IMR-90 (cell line): Measurements from ENCODE around the gene ERG28. TPM values are rescaled to one million over a fixed set of nuclear protein-coding genes. Genes with fewer than 3 reads are reported as not detected.

ENCODE experiments used
- ATAC-seq: fragments of 200-7000 bp; cut with Tn5 transposase; 2 replicates; pipeline ENCODE4 v1.9.1; 2020; ENCODE audit warnings: low read depth, mild to moderate bottlenecking, moderate library complexity
- BruUV-seq: library from RNA; stranded (reverse); fragments of 400-500 nt; replicated peaks from 2 replicates; lab custom pipeline; 2021; lab: Mats Ljungman, UMichigan
- CTCF ChIA-PET: fragments of 300-600 bp; formaldehyde crosslinking; extraction: SDS; loops from one replicate; lab custom pipeline; 2021; ENCODE audit warnings: antibody characterized with exemption; lab: Yijun Ruan, JAX
- POLR2A ChIA-PET: fragments of 300-600 bp; sonication (Branson Sonifier 250); formaldehyde crosslinking; loops from one replicate; lab custom pipeline; 2022; ENCODE audit warnings: antibody characterized with exemption; ENCODE audit not compliant: unreplicated experiment; lab: Charles Lee
- DNase-seq: peaks from one replicate; pipeline ENCODE4 v3.0.0; 2013
- H2AFZ ChIP-seq: replicated peaks from 2 replicates; pipeline ENCODE3; 2013; ENCODE audit warnings: low read length, mild to moderate bottlenecking; ENCODE audit not compliant: poor library complexity
- H2AK5ac ChIP-seq: 2 replicates; pipeline ENCODE4 v1.6.1; 2013; ENCODE audit warnings: low read depth, low read length, inconsistent platforms
- H2AK9ac ChIP-seq: replicated peaks from 2 replicates; pipeline ENCODE3; 2013; ENCODE audit warnings: mild to moderate bottlenecking, low read depth, low read length, moderate library complexity; ENCODE audit not compliant: poor library complexity
- H2BK120ac ChIP-seq: 2 replicates; pipeline ENCODE4 v1.6.1; 2013; ENCODE audit warnings: low read depth, low read length, inconsistent platforms
- H2BK15ac ChIP-seq: 3 replicates; pipeline ENCODE4 v1.6.1; 2013; ENCODE audit warnings: low read depth, low read length, inconsistent platforms
- H2BK20ac ChIP-seq: 2 replicates; pipeline ENCODE4 v1.6.1; 2013; ENCODE audit warnings: low read depth, mild to moderate bottlenecking, inconsistent platforms, low read length, moderate library complexity
- H2BK5ac ChIP-seq: 2 replicates; pipeline ENCODE4 v1.6.1; 2013; ENCODE audit warnings: mild to moderate bottlenecking, low read depth, low read length, inconsistent platforms; ENCODE audit not compliant: poor library complexity, severe bottlenecking
- H3K14ac ChIP-seq: replicated peaks from 2 replicates; pipeline ENCODE4 v1.6.1; 2013; ENCODE audit warnings: low read depth, low read length, inconsistent platforms
- H3K18ac ChIP-seq: 2 replicates; pipeline ENCODE4 v1.6.1; 2013; ENCODE audit warnings: low read depth, low read length, control low read depth
- H3K23ac ChIP-seq: 2 replicates; pipeline ENCODE4 v1.6.1; 2013; ENCODE audit warnings: low read depth, low read length, inconsistent platforms
- H3K27ac ChIP-seq: 2 replicates; pipeline ENCODE4 v1.5.1; 2013; ENCODE audit warnings: mild to moderate bottlenecking, control low read depth, low read length; ENCODE audit not compliant: insufficient read depth
- H3K27me3 ChIP-seq: 2 replicates; pipeline ENCODE4 v1.6.1; 2013; ENCODE audit warnings: low read length; ENCODE audit not compliant: control insufficient read depth, insufficient read depth
- H3K36me3 ChIP-seq: 2 replicates; pipeline ENCODE4 v1.6.1; 2013; ENCODE audit warnings: low read length, mixed read lengths; ENCODE audit not compliant: control insufficient read depth, insufficient read depth
- H3K4ac ChIP-seq: 2 replicates; pipeline ENCODE4 v1.6.1; 2013; ENCODE audit warnings: low read depth, low read length, inconsistent platforms
- H3K4me1 ChIP-seq: 2 replicates; pipeline ENCODE4 v1.6.1; 2013; ENCODE audit warnings: low read length, mixed read lengths; ENCODE audit not compliant: control insufficient read depth, insufficient read depth
- H3K4me2 ChIP-seq: 2 replicates; pipeline ENCODE4 v1.6.1; 2013; ENCODE audit warnings: low read depth, mild to moderate bottlenecking, control low read depth, low read length, moderate library complexity
- H3K4me3 ChIP-seq: 2 replicates; pipeline ENCODE4 v1.5.1; 2013; ENCODE audit warnings: low read depth, mild to moderate bottlenecking, control low read depth, low read length, moderate library complexity; ENCODE audit not compliant: insufficient read depth
- H3K56ac ChIP-seq: 2 replicates; pipeline ENCODE4 v1.6.1; 2013; ENCODE audit warnings: low read length, inconsistent platforms; ENCODE audit not compliant: insufficient read depth; ENCODE audit errors: extremely low read depth
- H3K79me1 ChIP-seq, 2 experiments: 2 replicates each; pipeline ENCODE4 v1.6.1; 2013; ENCODE audit warnings: low read length in 2 of 2, inconsistent platforms in 1 of 2, low read depth in 1 of 2
- H3K9ac ChIP-seq: 2 replicates; pipeline ENCODE4 v1.6.1; 2013; ENCODE audit warnings: low read depth, low read length, control low read depth
- H3K9me1 ChIP-seq: 2 replicates; pipeline ENCODE4 v1.6.1; 2013; ENCODE audit warnings: low read length, inconsistent platforms; ENCODE audit not compliant: insufficient read depth
- H3K9me3 ChIP-seq: 2 replicates; pipeline ENCODE4 v1.6.1; 2013; ENCODE audit warnings: low read length; ENCODE audit not compliant: control insufficient read depth, insufficient read depth
- H4K20me1 ChIP-seq: 2 replicates; pipeline ENCODE4 v1.6.1; 2013; ENCODE audit warnings: low read length, inconsistent platforms; ENCODE audit not compliant: insufficient read depth
- H4K5ac ChIP-seq: 2 replicates; pipeline ENCODE4 v1.6.1; 2013; ENCODE audit warnings: mild to moderate bottlenecking, low read depth, low read length, control low read depth
- H4K8ac ChIP-seq, 2 experiments: 2 replicates each; pipeline ENCODE4 v1.6.1; 2013; ENCODE audit warnings: low read depth in 2 of 2, low read length in 2 of 2, control low read depth in 1 of 2, inconsistent platforms in 1 of 2
- H4K91ac ChIP-seq: 2 replicates; pipeline ENCODE4 v1.6.1; 2013; ENCODE audit warnings: low read depth, low read length, inconsistent platforms; ENCODE audit not compliant: insufficient read depth
- BHLHE40 ChIP-seq: fragments of 150-350 bp; IDR thresholded peaks from 2 replicates; pipeline ENCODE4 v1.6.1; 2016; ENCODE audit warnings: mild to moderate bottlenecking, low read depth, low read length
- CEBPB ChIP-seq: IDR thresholded peaks from 2 replicates; pipeline ENCODE4 v1.6.1; 2012; ENCODE audit warnings: low read depth, low read length, improper control_type of control experiment
- CHD1 ChIP-seq: IDR thresholded peaks from 2 replicates; pipeline ENCODE4 v1.6.1; 2012; ENCODE audit warnings: low read depth, low read length, improper control_type of control experiment
- CTCF ChIP-seq: conservative IDR thresholded peaks from 2 replicates; pipeline ENCODE4 v1.5.1; 2012; ENCODE audit warnings: mild to moderate bottlenecking, low read depth, low read length, improper control_type of control experiment
- ELK1 ChIP-seq: fragments of 150-350 bp; IDR thresholded peaks from 2 replicates; pipeline ENCODE4 v1.6.1; 2016; ENCODE audit warnings: low read depth, mild to moderate bottlenecking, low read length, moderate library complexity, borderline replicate concordance
- FOS ChIP-seq: fragments of 150-350 bp; IDR thresholded peaks from 2 replicates; pipeline ENCODE4 v1.6.1; 2016; ENCODE audit warnings: low read depth, low read length
- MAFK ChIP-seq: IDR thresholded peaks from 2 replicates; pipeline ENCODE4 v1.6.1; 2012; ENCODE audit warnings: low read depth, low read length, improper control_type of control experiment
- MAZ ChIP-seq: IDR thresholded peaks from 2 replicates; pipeline ENCODE4 v1.6.1; 2012; ENCODE audit warnings: low read depth, mild to moderate bottlenecking, low read length, improper control_type of control experiment, moderate library complexity, borderline replicate concordance
- MXI1 ChIP-seq: IDR thresholded peaks from 2 replicates; pipeline ENCODE4 v1.6.1; 2012; ENCODE audit warnings: low read depth, mild to moderate bottlenecking, low read length, moderate library complexity, borderline replicate concordance
- NFE2L2 ChIP-seq: fragments of 150-350 bp; IDR thresholded peaks from 2 replicates; pipeline ENCODE4 v1.6.1; 2016; ENCODE audit warnings: low read depth, mild to moderate bottlenecking, low read length
- POLR2A ChIP-seq: IDR thresholded peaks from 2 replicates; pipeline ENCODE4 v1.6.1; 2012; ENCODE audit warnings: mild to moderate bottlenecking, low read depth, low read length
- RAD21 ChIP-seq: IDR thresholded peaks from 2 replicates; pipeline ENCODE4 v1.6.1; 2012; ENCODE audit warnings: low read length, improper control_type of control experiment
- RCOR1 ChIP-seq: IDR thresholded peaks from 2 replicates; pipeline ENCODE4 v1.6.1; 2012; ENCODE audit warnings: mild to moderate bottlenecking, low read length, improper control_type of control experiment; ENCODE audit not compliant: insufficient replicate concordance
- RFX5 ChIP-seq: IDR thresholded peaks from 2 replicates; pipeline ENCODE4 v1.8.0; 2012; ENCODE audit warnings: low read depth, mild to moderate bottlenecking, low read length, moderate library complexity
- SMC3 ChIP-seq: fragments of 150-350 bp; IDR thresholded peaks from 2 replicates; pipeline ENCODE4 v1.6.1; 2016; ENCODE audit warnings: low read depth, mild to moderate bottlenecking, antibody characterized with exemption, low read length, moderate library complexity
- USF2 ChIP-seq: fragments of 150-350 bp; IDR thresholded peaks from 2 replicates; pipeline ENCODE4 v1.6.1; 2017; ENCODE audit warnings: mild to moderate bottlenecking, antibody characterized with exemption, low read length, low read depth
- dilution Hi-C: fragments of 300-500 bp; cut with HindIII; formaldehyde crosslinking; loops from one replicate; pipeline ENCODE4 v1.14.3; 2018; ENCODE audit warnings: low sequenced_read_pairs; ENCODE audit not compliant: unreplicated experiment
- in situ Hi-C: fragments of 300-500 bp; cut with MboI; formaldehyde crosslinking; loops from 3 replicates; pipeline ENCODE4 v1.14.3; 2019; ENCODE audit warnings: low sequenced_read_pairs, inconsistent platforms, mixed read lengths
- intact Hi-C: fragments of 100-400 bp; cut with micrococcal nuclease; formaldehyde crosslinking; loops from 2 replicates; pipeline ENCODE4 v1.10.0; 2022
- polyA plus RNA-seq, 3 experiments: library from polyadenylated mRNA; depleted of rRNA; stranded (reverse); fragments of >200 nt; gene quantifications; 2 replicates each; pipeline ENCODE4 v1.2.3, GENCODE V29; 2012; ENCODE audit warnings: low replicate concordance in 1 of 3
- total RNA-seq: library from RNA; depleted of rRNA; stranded (reverse); fragments of >200 nt; gene quantifications from 2 replicates; pipeline ENCODE4 v1.2.3, GENCODE V29; 2012

The ERG28 gene
- total and polyA plus RNA-seq, 2 of the 4 experiments (the other 2 are of a cell fraction) = 0.90 to 15.4 TPM

GRCh38 chr14:75645056-75645455 lies 15.6 kb downstream of the ERG28 start:
- Histone ChIP-seq H3K36me3 (no peaks in the 10 kb centered on the region), H4K20me1 (peaks cover 3% of the 10 kb centered on the region; the same call in 1 of the 2 replicates), H4K8ac (no peak overlapping the region), H4K91ac (no peak overlapping the region; the same call in 1 of the 2 replicates), H2AK9ac (no peak overlapping the region), H3K4me2 (no peak overlapping the region), H3K9me1 (peaks cover 20% of the 10 kb centered on the region), H2BK120ac (peak overlapping the region; percentile 52), H3K9me3 (no peaks in the 10 kb centered on the region), H3K56ac (no peak overlapping the region), H3K4ac (peak overlapping the region; percentile 73; the same call in 1 of the 2 replicates), H3K27me3 (no peaks in the 10 kb centered on the region), H3K27ac (no peak overlapping the region), H3K9ac (no peak overlapping the region), H2AFZ (no peak overlapping the region), H3K23ac (no peak overlapping the region), H3K4me3 (no peak overlapping the region), H3K79me1 (no peaks in the 10 kb centered on the region; a peak in 1 of 4 replicates), H3K4me1 (peaks cover 26% of the 10 kb centered on the region), H2BK15ac (0 out of 3 replicates have a peak overlapping the region, but pooled peaks have one; percentile 68), H2BK20ac (peak overlapping the region; percentile 6; the same call in 1 of the 2 replicates), H4K5ac (no peak overlapping the region), H3K18ac (no peak overlapping the region), H2BK5ac (no peak overlapping the region), H3K14ac (no peak overlapping the region), H2AK5ac (peak overlapping the region; percentile 63)
- TF ChIP-seq FOS (no peak), RFX5 (no peak), MAZ (no peak), RAD21 (no peak), CTCF (no peak), POLR2A (no peak), CHD1 (no peak), MXI1 (no peak), NFE2L2 (no peak), MAFK (no peak), BHLHE40 (no peak), SMC3 (no peak), ELK1 (no peak), CEBPB (no peak), USF2 (no peak), RCOR1 (no peak)
- dilution Hi-C loops (no loop called here), in situ Hi-C loops (no loop called here), intact Hi-C loops (no loop called here)
- CTCF ChIA-PET = interaction anchor here (0.9 kb wide), 1 partner anchor 67 kb away, joined by 3 read pairs; no protein-coding TSS in a partner anchor
- no TSS peak for BruUV-seq
- DNase-seq (no peak), ATAC-seq (no peak)
- POLR2A ChIA-PET = no interaction called here
